Stimulated activated CD4-positive, alpha-beta T cell treated with anti-CD3 and anti-CD28 coated beads, Interleukin-15, amount 100 ng/mL, for 24 hours (primary cell): Measurements from ENCODE around the gene MORN1.

Source experiments
- DNase-seq: peaks from one replicate; pipeline ENCODE4 v3.0.0-alpha.2; 2020

Gene MORN1

DNA sequence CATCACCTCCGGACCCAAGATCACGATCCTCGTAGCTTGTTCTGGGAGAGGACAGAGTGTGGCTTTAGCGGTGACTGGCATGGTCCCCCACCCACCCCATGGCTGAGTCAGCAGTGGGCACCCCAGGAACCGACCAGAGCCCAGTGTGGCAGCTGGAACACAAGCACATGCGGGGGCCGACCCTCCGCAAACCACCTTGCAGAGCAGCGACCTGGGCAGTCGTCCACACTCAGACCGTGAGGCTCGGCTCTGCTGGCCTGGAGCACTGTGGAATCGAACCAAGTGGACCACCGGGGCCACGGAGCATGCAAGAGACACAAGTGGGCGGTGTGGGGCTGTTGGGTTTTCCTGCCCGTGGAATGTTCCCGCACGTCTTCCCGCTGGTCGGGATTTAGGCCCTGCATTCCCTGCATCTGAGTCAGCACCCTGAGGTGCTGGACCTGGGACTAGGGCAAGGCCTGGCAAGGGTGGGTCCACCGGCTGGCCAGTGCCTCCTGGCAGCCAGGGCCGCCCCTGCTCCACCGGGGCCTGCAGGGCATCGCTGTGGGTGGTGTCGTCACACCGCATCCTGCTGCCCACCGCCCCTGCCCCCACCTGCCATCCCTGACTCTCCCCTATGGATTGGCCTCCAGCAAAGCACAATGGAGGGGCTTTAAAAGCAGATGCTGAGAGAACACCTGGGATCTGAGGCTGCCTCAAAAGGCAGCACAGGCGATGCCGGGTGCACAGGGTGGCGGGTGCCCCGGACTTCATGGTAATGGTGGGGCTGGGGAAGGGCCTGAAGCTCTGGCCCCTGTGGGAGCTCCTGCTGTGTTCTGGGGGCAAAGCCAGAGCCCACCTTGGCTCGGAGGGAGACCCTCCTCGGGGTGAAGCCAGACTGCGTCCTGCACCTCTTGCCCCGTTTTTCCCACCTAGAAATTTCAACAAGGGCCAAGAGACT, 18.5 kb downstream of the MORN1 start:
- DNase-seq, result no peak

DNA sequence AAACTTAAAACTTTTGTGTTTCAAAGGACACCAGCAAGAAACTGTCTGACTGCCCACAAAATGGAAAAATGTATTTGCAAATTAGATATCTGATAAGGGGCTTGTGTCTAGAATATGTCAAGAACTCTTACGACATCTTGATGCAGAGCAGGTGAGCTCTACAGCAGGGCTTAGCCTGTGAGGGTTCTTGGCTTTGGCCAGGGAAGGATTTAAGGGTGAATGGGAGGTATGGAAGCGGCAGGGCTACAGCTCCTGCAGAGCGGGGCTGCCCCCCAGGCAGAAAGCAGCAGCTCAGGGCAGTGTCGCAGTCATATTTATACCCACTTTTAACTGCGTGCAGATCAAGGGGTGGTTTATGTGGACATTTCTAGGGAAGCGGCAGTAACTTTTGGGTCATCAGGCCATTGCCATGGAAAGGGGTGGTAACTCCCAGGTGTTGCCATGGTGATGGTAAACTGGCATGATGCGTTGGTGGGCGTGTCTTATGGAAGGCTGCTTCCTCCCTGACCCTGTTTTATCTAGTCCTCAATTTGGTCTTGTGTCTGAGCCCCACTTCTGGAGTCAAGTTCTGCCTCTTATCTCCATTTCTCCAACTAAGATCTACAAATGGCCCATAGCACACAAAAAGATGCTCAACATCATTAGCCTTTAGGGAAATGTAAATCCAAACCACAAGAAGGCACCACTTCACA, 23.2 kb downstream of the MORN1 start:
- DNase-seq, result no peak

DNA sequence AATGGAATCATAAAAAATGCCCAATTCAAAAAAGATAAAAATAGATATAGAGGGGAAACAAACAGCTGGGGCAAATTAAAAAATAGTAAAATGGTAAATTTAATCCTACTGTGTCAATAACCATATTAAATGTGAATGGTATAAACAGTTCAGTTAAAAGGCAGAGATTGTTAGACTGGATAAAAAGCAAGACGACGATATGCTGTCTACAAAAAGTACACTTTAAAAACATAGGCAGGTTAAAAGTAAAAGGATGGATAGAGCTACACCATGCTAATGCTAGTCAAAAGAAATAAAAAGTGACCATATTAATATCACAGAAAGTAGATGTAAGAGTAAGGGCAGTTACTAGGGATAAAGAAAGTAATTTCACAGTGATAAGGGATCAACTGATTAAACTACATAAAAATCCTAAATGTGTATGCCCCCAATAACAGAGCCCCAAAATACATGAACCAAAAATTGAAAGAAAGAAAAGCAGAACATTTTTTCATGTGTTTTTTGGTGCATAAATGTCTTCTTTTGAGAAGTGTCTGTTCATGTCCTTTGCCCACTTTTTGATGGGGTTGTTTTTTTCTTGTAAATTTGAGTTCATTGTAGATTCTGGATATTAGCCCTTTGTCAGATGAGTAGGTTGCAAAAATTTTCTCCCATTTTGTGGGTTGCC, 27.4 kb downstream of the MORN1 start:
- DNase-seq, result no peak

DNA sequence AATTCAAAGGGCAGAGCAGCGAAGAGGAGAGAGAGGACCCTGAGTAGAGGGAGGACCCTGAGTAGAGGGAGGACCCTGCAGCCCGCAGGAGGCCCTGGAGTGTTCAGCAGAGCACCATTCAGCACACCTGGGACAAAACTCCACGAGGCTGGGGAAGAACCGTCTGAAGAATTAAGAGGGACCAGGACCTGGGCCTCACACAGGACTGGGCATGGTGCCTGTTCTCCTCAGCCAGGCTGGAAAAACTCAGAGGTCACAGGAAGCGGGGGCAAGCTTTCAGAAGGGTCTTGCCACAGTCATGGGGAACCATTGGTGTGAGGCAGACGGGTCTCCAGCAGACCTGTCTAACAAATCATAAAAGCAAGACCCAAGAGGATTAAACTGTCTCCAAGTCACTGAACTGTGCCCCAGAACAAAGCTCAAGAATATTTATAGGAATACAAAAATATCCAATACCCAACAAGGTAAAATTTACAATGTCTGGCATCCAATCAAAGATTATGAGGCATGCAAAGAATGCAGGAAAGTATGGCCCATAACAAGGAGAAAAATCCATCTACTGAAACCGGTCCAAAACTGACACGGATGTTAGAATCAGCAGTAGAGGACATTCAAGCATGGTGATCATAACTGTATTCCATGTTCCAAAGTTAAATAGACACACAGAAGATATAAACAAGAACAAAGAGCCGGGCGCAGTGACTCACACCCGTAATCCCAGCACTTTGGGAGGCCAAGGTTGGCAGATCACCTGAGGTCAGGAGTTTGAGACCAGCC, 30.6 kb downstream of the MORN1 start:
- no peak for DNase-seq

DNA sequence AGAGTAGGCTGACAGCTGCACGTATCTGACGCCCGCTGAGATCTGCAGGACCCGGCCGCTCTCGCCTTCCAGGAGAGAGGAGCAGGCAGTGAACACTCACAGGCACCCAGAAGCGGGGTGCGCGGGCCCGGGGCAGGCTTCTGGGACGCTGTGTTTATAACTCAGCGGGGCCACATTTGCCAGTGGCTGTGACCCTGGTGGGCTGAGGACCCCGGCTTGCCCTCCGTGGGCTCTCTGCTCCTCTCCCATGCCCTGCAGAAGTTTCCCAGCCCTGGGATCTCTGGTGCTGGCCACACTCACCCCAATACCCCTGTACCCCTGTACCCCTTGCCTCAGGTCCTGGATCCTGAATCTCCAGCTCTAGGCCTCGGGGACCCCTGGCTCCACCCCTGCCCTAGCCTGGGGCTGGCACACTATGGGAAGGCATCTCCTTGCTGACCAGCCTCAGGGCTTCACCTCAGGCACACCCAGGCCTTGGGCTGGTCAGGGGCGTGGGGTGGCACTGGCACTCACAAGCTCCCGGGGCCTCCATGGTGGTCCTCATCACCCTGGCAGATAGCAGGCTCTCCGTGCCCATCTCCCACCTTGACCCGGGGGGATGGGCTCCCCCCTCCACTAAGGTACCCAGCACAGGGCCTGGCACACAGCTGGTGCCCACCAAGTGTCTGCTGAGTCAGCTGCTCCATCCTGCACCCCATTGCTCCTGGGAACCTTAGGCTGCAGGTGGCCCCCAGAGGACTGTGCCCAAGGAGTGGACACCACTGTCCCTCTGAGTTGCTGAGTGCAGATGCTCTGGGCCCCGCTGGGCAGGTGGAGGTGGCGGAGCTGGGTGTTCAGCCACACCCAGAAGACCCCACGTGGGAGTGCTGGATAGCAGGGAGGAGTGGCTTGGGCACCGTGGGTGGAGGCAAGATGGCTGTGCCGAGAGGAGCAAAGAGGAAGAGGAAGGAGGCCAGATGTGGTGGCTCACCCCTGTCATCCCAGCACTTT, 32.4 kb downstream of the MORN1 start:
- DNase-seq, result no peak

DNA sequence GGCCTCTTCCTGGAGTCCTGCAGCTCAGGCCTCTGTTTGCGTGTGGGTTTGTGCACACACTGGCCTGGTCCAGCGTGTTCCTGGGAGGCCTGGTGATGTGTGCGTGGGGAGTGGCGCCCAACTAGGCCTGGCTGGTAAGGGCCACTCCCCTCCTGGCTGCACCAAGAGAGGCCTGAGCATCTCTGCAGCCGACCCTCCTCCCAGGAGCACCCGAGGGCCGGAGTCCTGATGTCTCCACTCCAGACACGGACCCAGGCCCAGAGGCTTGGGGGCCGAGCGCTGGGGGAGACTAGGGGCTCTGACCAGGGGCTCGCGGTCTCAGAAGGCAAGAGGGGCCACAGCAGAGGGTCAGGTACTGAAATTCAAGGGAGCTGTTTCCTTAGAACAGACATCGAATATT, 33.3 kb downstream of the MORN1 start:
- no peak for DNase-seq

DNA sequence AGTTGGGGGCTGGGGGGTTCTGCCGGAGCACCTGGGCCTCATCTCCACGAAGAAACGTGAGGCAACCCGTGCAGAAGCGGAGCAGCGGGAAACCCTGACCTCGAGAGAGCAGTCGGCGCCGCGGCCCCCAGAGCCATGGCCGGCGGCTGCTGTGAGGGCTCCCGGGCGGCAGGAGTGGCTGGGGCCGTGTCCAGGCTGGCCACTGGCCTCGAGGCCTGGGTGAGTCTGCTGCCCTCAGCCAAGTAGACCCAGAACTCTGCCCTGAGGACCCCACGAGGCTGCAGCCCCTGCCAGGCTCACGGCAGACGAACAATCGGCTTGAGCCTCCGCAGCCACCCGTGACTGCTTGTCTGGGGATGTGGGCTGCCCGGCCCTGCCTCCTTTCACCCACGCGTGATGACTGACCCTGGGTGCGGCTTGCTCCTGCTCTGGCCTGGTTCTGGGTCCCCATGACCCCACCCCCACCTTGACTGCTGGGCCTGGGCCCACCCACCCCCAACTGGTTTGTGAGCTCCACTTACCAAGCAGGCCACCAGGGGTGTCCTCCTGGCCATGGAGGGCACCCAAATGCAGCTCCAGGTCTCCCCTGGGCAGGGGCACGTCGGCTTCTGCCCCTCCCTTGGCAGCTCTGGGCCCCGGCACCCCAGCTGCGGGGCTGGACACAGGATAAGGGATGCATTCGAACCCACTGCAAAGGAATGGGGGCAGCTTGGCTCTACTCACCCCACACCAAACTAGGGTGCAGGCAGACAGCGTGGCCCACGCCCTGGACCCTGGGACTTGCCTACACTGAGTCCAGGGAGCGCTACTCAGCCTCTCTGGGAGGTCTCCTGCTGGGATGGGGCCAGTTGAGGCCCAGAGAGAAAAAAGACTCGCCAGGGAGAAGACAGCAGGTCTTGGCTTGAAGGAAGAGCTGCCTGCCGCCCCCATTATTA, 34.2 kb downstream of the MORN1 start:
- no peak for DNase-seq

DNA sequence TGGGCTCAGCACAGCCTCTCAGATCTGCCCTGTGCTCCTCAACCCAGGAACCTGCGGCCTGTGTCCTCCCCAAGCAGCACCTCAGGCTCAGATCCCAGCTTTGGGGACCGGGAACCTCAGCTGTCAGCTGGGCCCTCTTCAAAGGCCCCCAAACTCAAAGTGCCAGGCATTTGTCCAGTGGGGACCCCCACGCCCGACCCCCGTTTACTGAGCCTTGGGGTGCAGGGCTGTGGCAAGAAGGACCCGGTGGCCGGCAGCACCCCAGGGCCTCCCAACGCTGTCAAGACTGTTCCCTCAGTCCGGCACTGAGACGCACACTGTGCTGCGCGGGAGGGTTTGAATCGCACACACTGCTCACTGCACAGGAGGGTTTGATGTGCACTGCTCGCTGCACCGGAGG, 35.0 kb downstream of the MORN1 start:
- no peak for DNase-seq

DNA sequence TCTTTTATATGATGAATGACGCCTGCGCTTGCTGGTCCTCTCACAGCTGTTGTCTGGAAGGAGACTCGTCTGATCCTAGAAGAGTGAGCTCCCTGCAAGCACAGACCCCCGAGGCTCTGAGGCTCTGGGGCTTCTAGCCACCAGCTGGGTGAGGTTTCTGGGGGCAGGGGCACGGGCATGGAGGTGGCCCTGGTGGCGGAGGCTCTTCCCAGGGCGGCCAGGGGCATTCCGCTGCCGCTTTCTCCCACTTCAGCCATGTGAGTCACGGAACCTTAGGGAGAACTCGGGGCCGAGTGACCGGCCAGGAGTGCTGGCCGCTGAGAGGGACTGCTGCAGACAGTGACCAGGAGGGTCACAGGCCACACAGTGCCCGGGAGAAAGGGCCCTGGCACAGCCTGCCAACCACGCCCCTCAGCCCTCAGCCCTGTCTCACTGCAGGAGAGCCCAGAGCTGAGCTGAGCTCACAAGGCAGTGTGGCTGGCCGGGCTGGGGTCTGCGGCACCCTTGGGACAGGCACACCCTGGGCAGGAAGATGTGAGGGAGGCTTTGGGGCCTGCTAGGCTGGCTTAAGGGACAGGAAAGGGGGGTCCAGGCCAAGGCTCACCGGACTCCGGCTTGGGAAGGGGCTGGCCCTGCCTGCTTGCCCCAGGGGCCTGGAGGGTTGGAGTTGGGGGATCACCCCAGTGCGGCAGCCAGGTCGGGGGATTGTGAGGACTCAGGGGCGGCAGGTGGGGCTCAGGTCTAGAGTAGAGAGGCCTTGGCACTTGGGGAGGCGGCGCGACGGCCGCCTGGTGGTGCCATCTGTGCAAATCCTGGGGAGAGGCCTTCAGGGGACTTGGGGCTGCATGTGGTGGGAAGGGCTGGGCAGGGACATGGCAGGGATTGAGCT, 35.7 kb downstream of the MORN1 start:
- no peak for DNase-seq

DNA sequence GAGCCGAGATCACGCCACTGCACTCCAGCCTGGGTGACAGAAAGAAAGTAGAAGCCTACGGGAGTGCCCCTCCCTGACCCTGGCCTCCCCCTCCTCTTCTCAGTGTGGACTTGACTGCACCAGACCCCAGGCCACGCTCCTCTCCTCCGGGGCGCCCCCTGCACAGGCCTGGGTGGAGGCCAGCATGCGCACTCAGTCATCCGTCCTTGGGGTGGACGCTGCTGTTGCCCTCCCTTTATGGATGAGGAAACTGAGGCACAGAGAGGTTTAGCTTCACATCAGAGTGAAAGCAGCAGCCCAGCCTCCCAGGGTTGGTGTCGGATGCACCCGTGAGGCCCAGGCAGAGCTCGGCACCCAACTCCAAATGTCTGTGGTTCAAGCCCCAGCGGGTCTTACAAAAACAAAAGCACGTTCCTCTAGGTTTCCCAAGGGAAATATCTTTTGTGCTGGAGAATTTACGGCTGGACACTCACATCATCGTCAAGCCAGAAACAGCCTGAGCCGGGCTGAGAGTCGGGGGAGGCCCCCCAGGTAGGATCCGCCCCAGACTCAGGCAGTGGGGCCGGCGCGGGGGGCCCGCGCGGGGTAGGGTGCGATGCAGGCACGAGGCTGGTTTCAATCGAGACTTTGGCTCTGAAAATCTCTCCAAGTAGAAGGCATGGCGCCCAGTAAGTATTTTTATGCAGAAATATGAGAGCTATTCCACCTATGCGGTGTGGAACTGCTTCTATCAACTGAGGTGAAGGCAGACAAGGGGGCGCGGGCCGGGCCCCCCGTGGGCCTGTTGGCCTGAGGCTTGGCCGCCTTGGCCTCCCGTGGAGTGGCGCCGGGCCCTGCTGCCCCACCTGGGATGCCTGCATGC, 36.6 kb downstream of the MORN1 start:
- no peak for DNase-seq

DNA sequence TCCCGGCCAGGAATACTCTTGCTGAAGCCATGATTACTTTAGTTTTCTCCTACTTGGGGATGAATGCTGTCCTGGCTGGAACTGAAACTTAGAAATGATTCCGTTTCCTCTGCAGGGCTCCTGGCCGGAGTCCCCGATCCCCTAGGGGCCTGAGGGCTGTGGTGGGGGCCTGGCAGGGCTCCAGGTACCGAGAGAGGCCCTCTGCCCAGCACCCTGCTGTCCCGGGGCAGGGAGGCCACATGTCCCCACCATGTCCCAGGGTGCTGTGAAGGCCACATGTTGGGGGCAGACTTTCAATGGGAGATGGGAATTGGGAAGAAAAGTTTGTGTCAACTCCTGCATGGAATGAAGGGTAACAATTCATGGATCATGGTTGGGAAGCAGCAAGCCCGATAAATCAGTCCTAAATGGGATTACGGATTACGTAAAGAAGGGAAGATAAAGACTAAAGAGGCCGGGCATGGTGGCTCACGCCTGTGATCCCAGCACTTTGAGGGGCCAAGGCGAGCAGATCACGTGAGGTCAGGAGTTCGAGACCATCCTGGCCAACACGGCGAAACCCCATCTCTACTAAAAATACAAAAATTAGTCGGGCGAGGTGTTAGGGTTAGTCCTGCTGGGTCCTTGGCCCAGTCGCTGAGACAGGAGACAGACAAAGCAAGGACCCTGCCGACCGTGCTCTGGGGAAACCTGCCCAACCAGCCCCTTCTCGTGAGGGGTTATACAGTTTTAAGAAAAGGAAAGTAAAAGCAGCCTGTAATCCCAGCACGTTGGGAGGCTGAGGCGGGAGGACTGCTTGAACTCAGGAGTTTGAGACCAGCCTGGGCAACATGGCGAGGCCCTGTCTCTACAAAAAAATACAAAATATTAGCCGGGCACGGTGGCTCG, 37.6 kb downstream of the MORN1 start:
- no peak for DNase-seq

DNA sequence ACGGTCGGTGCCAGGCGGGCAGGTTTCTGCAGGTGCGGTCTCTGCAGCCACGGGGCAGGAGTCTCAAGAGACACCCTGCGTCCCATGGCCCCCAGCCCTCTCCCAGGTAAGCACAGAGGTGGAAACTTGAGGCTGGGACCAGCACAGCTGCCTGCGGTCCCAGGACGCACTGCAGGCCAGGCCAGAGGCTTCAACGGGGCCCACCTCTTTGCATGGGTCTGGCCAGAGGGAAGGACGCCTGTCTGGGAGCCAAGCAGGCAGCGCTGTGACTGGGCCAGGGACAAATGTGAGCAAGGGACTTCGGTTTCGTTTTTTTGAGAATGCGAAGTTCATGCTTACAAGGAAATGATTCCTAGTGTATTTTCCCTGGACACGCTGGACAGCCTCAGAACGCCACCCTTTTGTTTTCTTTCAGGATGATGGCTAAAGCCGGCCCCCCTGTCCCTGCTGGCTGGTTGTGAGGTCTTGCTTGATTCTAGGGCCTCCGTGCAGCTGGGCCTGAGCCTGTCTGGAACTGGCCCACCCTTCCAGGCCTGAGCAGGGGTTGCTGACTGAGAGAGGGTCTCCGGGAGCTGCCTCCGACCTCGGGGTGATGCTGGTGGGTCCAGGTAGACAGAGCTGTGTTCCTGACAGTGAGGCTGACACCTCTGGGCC, 38.3 kb downstream of the MORN1 start:
- no peak for DNase-seq

DNA sequence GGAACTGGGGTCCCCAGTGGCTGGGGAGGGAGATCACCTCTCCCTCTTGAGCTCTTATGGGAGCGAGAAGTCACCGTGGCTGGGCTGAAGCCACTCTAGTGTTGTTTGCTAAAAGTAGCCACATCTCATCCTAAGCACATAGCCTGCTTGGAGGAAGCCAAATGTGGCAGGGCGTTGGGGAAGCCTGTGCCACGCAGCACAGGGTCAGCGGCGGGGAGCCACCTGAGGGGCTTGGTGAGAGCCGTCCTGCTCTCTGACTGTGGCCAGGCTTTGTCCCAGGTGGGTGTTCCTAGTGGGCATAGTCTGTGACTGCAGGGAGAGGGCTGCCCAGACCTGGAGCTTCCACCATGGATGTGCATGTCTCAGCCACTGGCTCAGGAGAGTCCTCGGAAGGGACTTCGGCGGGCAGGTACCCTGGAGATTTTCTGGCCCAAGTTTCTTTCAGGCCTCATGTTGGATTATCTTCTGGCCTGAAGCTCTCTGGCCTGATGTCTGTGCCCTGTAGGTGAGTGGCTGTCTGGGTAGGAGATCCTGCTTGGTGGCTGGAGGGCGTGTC, 38.9 kb downstream of the MORN1 start:
- DNase-seq, result no peak

DNA sequence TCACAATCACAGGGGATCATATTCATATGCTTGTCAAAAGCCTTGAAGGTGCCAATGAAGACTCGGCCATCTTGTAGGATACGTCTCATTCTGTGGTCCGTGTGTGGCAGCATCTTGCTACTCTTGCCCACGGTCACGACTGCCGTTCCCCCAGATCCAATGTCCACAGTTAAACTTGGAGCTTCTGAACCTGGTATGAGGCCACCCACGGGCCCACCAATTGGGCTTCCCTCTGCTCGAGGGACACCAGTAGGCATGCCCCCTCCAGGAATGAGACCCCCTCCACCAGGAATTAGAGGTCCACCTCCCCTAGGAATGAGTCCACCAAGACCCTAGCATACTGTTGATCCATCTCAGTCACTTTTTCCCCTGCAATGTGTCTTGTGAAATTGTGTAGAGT, 39.6 kb downstream of the MORN1 start:
- DNase-seq, result no peak

DNA sequence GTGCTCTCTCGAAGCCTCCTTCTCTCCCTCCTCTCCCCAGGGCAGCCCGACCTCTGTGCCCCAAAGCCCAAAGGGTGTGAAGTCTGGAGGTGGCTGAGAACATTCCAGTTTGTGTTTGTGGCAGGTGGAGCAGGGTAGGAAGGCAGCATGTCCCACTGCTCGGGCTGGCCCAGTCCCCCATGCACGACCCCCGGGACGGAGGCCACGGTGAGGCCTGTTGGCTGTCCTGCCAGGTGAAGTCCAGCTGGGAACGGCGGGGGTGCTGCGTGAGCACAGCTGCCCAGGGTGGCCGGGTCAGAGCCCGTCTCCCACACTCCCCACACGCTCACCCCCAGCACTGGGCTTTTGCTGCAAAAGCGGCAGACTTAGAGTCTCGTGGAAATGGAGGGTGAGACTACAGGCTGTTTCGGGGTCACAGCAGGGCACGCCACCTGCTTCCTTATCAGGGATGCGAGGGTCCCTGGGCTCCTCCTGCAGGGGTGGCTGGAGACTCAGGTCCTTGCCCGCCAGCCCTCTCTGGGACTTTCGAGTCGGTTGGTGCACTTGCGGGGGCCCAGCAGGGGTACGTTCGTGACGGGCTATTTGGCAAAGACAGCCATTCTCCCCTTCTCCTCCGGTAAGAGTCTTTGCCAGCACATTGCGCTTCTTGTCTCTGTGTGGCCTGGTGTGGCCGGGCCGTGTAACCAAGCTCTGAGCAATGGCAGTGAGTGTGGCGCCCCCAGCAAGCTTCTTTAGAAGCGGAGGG, 40.3 kb downstream of the MORN1 start:
- no peak for DNase-seq

DNA sequence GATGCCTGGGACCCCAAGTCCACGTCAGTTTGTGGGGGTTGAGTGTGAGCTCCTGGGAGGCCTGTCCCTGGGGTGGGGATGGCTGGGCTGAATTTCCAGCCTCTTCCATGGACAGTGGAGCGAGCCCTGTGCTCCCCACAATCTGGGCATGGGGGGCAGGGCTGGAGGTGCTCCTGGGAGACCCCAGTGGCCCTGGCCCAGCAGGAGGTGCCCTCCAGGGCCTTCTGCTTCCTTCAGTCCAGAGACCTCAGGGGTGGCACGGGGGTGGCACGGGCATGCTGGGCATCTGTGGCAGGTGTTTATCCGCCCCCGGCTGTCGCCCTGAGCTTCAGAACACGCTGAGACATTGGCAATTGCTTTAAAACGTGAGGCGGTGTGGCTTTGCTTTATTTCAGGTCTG, 40.9 kb downstream of the MORN1 start:
- no peak for DNase-seq
